MM.1S (cell line): ENCODE data around the gene CGB2.

Experiments
- DNase-seq: peaks from one replicate; pipeline ENCODE4 v3.0.0-alpha.2; 2015
- H2AFZ ChIP-seq: fragments of 300-600 bp; sonication (generic); 2 replicates; pipeline ENCODE4 v1.6.0; 2016; ENCODE audit warnings: antibody characterized with exemption, low read length
- H3F3A ChIP-seq: fragments of 300-600 bp; sonication (generic); 2 replicates; pipeline ENCODE4 v1.6.1; 2016; ENCODE audit warnings: mild to moderate bottlenecking, antibody characterized with exemption, low read length, moderate library complexity, mixed read lengths; ENCODE audit not compliant: insufficient read depth
- H3K27ac ChIP-seq: fragments of 300-600 bp; sonication (generic); 2 replicates; pipeline ENCODE4 v1.5.1; 2016; ENCODE audit warnings: mild to moderate bottlenecking, low read length
- H3K27me3 ChIP-seq: fragments of 300-600 bp; sonication (generic); replicated peaks from 2 replicates; pipeline ENCODE4 v1.6.0; 2016; ENCODE audit warnings: low read length; ENCODE audit not compliant: insufficient read depth
- H3K36me3 ChIP-seq: fragments of 300-600 bp; sonication (generic); replicated peaks from 2 replicates; pipeline ENCODE4 v1.6.1; 2016; ENCODE audit warnings: mild to moderate bottlenecking, low read length, mixed read lengths; ENCODE audit not compliant: insufficient read depth
- H3K4me1 ChIP-seq: fragments of 300-600 bp; sonication (generic); 2 replicates; pipeline ENCODE4 v1.6.1; 2016; ENCODE audit warnings: low read length, mixed read lengths
- H3K4me2 ChIP-seq: fragments of 300-600 bp; sonication (generic); 2 replicates; pipeline ENCODE4 v1.6.0; 2016; ENCODE audit warnings: low read depth, low read length
- H3K4me3 ChIP-seq: fragments of 300-600 bp; sonication (generic); 2 replicates; pipeline ENCODE4 v1.5.1; 2016; ENCODE audit warnings: low read length, mixed read lengths
- H3K79me2 ChIP-seq: fragments of 300-600 bp; sonication (generic); 2 replicates; pipeline ENCODE4 v1.6.1; 2016; ENCODE audit warnings: mixed run types, low read length, mixed read lengths
- H3K9ac ChIP-seq: fragments of 300-600 bp; sonication (generic); 2 replicates; pipeline ENCODE4 v1.6.1; 2016; ENCODE audit warnings: low read length, mixed read lengths
- H3K9me2 ChIP-seq: fragments of 300-600 bp; sonication (generic); replicated peaks from 2 replicates; pipeline ENCODE4 v1.6.1; 2016; ENCODE audit warnings: mild to moderate bottlenecking, low read length, mixed read lengths; ENCODE audit not compliant: insufficient read depth
- H3K9me3 ChIP-seq: fragments of 300-600 bp; sonication (generic); replicated peaks from 2 replicates; pipeline ENCODE4 v1.6.1; 2016; ENCODE audit warnings: mild to moderate bottlenecking, low read length, mixed read lengths; ENCODE audit not compliant: insufficient read depth
- H4K20me1 ChIP-seq: fragments of 300-600 bp; sonication (generic); 2 replicates; pipeline ENCODE4 v1.6.1; 2016; ENCODE audit warnings: mild to moderate bottlenecking, low read length, moderate library complexity, mixed read lengths; ENCODE audit not compliant: insufficient read depth
- EZH2 ChIP-seq: fragments of 300-600 bp; sonication (generic); optimal IDR thresholded peaks from 2 replicates; pipeline ENCODE3; 2017; ENCODE audit warnings: low read depth, mild to moderate bottlenecking, antibody characterized with exemption, low read length, mixed read lengths
- EZH2phosphoT487 ChIP-seq: fragments of 300-600 bp; sonication (generic); IDR thresholded peaks from 2 replicates; pipeline ENCODE4 v1.6.1; 2018; ENCODE audit warnings: antibody characterized with exemption, low read length
- TF ChIP-seq, protein P1 (sequence below): fragments of 300-600 bp; sonication (generic); IDR thresholded peaks from 2 replicates; pipeline ENCODE4 v1.5.1; 2016; ENCODE audit warnings: antibody characterized with exemption, low read length, mixed read lengths

CGB2 gene

GRCh38 chr19:48986211-48986610 is 45.5 kb upstream of the CGB2 start:
- H3F3A ChIP-seq, result no peaks in the 10 kb centered on the region
- H3K9me3 ChIP-seq, result no peaks in the 10 kb centered on the region
- no peak overlapping the region for H3K4me2 ChIP-seq
- peaks cover 11% of the 10 kb centered on the region for H3K79me2 ChIP-seq
- H2AFZ ChIP-seq, result no peak overlapping the region
- no peaks in the 10 kb centered on the region for H3K27me3 ChIP-seq
- no peak overlapping the region for H3K9ac ChIP-seq
- TF ChIP-seq, protein P1, sequence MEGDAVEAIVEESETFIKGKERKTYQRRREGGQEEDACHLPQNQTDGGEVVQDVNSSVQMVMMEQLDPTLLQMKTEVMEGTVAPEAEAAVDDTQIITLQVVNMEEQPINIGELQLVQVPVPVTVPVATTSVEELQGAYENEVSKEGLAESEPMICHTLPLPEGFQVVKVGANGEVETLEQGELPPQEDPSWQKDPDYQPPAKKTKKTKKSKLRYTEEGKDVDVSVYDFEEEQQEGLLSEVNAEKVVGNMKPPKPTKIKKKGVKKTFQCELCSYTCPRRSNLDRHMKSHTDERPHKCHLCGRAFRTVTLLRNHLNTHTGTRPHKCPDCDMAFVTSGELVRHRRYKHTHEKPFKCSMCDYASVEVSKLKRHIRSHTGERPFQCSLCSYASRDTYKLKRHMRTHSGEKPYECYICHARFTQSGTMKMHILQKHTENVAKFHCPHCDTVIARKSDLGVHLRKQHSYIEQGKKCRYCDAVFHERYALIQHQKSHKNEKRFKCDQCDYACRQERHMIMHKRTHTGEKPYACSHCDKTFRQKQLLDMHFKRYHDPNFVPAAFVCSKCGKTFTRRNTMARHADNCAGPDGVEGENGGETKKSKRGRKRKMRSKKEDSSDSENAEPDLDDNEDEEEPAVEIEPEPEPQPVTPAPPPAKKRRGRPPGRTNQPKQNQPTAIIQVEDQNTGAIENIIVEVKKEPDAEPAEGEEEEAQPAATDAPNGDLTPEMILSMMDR, result no peak
- no peak for TF ChIP-seq EZH2phosphoT487
- no peak for TF ChIP-seq EZH2
- H4K20me1 ChIP-seq, result no peaks in the 10 kb centered on the region
- H3K4me1 ChIP-seq, result no peaks in the 10 kb centered on the region
- no peak for DNase-seq
- H3K27ac ChIP-seq, result no peak overlapping the region
- H3K4me3 ChIP-seq, result no peak overlapping the region
- H3K9me2 ChIP-seq, result no peaks in the 10 kb centered on the region
- H3K36me3 ChIP-seq, result no peaks in the 10 kb centered on the region

DNA sequence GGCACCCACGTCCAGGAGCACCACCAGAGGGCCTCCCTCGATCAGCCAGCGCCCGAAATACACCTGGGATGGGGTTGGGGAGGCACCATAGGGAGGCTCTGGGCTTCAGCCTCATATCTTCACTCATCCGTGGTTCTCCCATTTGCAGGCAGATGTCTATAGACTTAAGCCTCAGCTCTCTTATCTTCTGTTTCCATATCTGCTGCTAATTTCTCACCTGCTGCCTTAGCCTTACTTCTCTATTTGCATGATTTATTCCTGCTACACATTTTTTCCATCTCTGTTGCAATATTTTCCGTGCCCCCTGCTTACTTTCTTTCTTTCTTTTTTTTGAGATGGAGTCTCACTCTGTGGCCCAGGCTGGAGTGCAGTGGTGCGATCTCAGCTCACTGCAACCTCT is 44.4 kb upstream of the CGB2 start:
- Histone ChIP-seq H3K27me3 (no peaks in the 10 kb centered on the region), H3K9ac (no peak overlapping the region), H3K27ac (no peak overlapping the region), H4K20me1 (no peaks in the 10 kb centered on the region), H3K79me2 (peaks cover 22% of the 10 kb centered on the region), H3K9me3 (no peaks in the 10 kb centered on the region), H3K36me3 (no peaks in the 10 kb centered on the region), H3K4me3 (no peak overlapping the region), H3K9me2 (no peaks in the 10 kb centered on the region), H2AFZ (no peak overlapping the region), H3K4me2 (no peak overlapping the region), H3F3A (no peaks in the 10 kb centered on the region), H3K4me1 (peaks cover 6% of the 10 kb centered on the region)
- DNase-seq, result no peak
- TF ChIP-seq EZH2, result no peak
- TF ChIP-seq, protein P1, result no peak
- no peak for TF ChIP-seq EZH2phosphoT487

DNA sequence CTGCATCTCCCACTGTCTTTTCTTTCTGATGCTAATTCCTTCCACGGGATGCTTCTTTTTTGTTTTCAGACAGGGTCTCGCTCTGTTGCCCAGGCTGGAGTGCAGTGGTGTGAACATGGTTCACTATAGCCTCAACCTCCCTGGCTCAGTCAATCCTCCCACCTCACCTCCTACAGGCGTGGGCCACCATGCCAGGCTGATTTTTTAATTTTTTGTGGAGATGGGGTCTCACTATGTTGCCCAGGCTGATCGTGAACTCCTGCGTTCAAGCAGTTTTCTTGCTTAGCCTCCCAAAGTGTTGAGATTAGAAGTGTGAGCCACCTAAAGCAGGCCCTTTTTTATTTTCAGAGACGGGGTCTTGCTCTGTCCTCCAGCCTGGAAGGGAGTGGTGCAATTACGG is 43.4 kb upstream of the CGB2 start:
- Histone ChIP-seq H3K27ac (no peak overlapping the region), H3K36me3 (no peaks in the 10 kb centered on the region), H3K9ac (no peak overlapping the region)

More for the DNA sequence above, 43.4 kb upstream of the CGB2 start:
- Histone ChIP-seq H3K4me1 (peaks cover 6% of the 10 kb centered on the region), H3K9me3 (no peaks in the 10 kb centered on the region), H3K27me3 (no peaks in the 10 kb centered on the region), H3F3A (no peaks in the 10 kb centered on the region), H3K4me3 (no peak overlapping the region), H3K4me2 (no peak overlapping the region), H3K9me2 (no peaks in the 10 kb centered on the region), H2AFZ (no peak overlapping the region), H4K20me1 (no peaks in the 10 kb centered on the region), H3K79me2 (peaks cover 30% of the 10 kb centered on the region)
- DNase-seq, result no peak
- TF ChIP-seq, protein P1, result no peak
- TF ChIP-seq EZH2phosphoT487 (no peak), EZH2 (no peak)
